Measurements from ENCODE around the gene LRRFIP1. TPM values are rescaled to one million over a fixed set of nuclear protein-coding genes. Genes with fewer than 3 reads are reported as not detected.

LRRFIP1 gene
- total RNA-seq, 3 donors from 2014 or later (not counting 1 experiment from before 2014, with no cell fraction given), result 163 to 207 (median 188) TPM

- Mint-ChIP-seq H3K36me3 (peaks cover 7% of the 10 kb centered on the region), H3K9me3 (no peaks in the 10 kb centered on the region), H3K27ac (peak overlapping the region; percentile 66 to 73), H3K4me3 (no peak overlapping the region), H3K27me3 (ENCODE audit: low read depth in 2 of 2) (no peaks in the 10 kb centered on the region), H3K4me1 (peaks cover 67 to 74% of the 10 kb centered on the region in 2 donors)
- no peak for TF ChIP-seq CTCF (IDR thresholded peaks at IDR 0.05)
- whole genome bisulfite sequencing (ENCODE audit: insufficient coverage), result 97% methylated on average over 26 of the region's 26 CpGs
- Histone ChIP-seq H3K36me3 (ENCODE audit: control insufficient read depth, insufficient read depth, low read length) (peaks cover 35% of the 10 kb centered on the region), H3K9me3 (ENCODE audit: control insufficient read depth, insufficient read depth, low read length) (no peaks in the 10 kb centered on the region), H3K27me3 (ENCODE audit: control insufficient read depth, insufficient read depth, low read length) (no peaks in the 10 kb centered on the region), H3K4me3 (ENCODE audit: low read length) (no peak overlapping the region), H3K4me1 (ENCODE audit: control insufficient read depth, insufficient read depth, low read length) (peaks cover 11% of the 10 kb centered on the region), H3K27ac (ENCODE audit: low read length) (no peak overlapping the region)
- no peak for ATAC-seq
- intact Hi-C loops (cut with micrococcal nuclease), result no loop called here
- no peak for DNase-seq
Measured at GRCh38 chr2:237712477-237713377, 85.3 kb downstream of the LRRFIP1 start.

- peaks cover 3% of the 10 kb centered on the region for H3K4me1 ChIP-seq (ENCODE audit: control insufficient read depth, insufficient read depth, low read length)
- H3K9me3 ChIP-seq (ENCODE audit: control insufficient read depth, insufficient read depth, low read length), result no peaks in the 10 kb centered on the region
- H3K4me3 ChIP-seq (ENCODE audit: low read length), result no peak overlapping the region
- ATAC-seq, result no peak
- peaks cover 16% of the 10 kb centered on the region for H3K36me3 Mint-ChIP-seq
- DNase-seq, result no peak
- no peaks in the 10 kb centered on the region for H3K27me3 Mint-ChIP-seq (ENCODE audit: low read depth in 2 of 2)
- H3K27me3 ChIP-seq (ENCODE audit: control insufficient read depth, insufficient read depth, low read length), result no peaks in the 10 kb centered on the region
- peaks cover 34% of the 10 kb centered on the region for H3K36me3 ChIP-seq (ENCODE audit: control insufficient read depth, insufficient read depth, low read length)
- peaks cover 75 to 81% of the 10 kb centered on the region in 2 donors for H3K4me1 Mint-ChIP-seq
- H3K4me3 Mint-ChIP-seq, result no peak overlapping the region
- TF ChIP-seq CTCF (IDR thresholded peaks at IDR 0.05), result no peak
- peak overlapping the region; percentile 73 for H3K27ac Mint-ChIP-seq
- H3K9me3 Mint-ChIP-seq, result no peaks in the 10 kb centered on the region
- intact Hi-C loops (cut with micrococcal nuclease), result no loop called here
- H3K27ac ChIP-seq (ENCODE audit: low read length), result no peak overlapping the region
- 87% methylated on average over 13 of the region's 14 CpGs for WGBS (ENCODE audit: insufficient coverage)
Measured at GRCh38 chr2:237714690-237715458, 87.5 kb downstream of the LRRFIP1 start.

- H3K4me3 Mint-ChIP-seq, result no peak overlapping the region
- Histone ChIP-seq H3K27ac (ENCODE audit: low read length) (no peak overlapping the region), H3K27me3 (ENCODE audit: control insufficient read depth, insufficient read depth, low read length) (no peaks in the 10 kb centered on the region), H3K4me3 (ENCODE audit: low read length) (no peak overlapping the region), H3K36me3 (ENCODE audit: control insufficient read depth, insufficient read depth, low read length) (peaks cover 33% of the 10 kb centered on the region), H3K9me3 (ENCODE audit: control insufficient read depth, insufficient read depth, low read length) (no peaks in the 10 kb centered on the region), H3K4me1 (ENCODE audit: control insufficient read depth, insufficient read depth, low read length) (peaks cover 3% of the 10 kb centered on the region)
- H3K36me3 Mint-ChIP-seq, result peaks cover 16% of the 10 kb centered on the region
- no peak for DNase-seq
- intact Hi-C loops (cut with micrococcal nuclease), result no loop called here
- 44% methylated on average over 13 of the region's 13 CpGs for WGBS (ENCODE audit: insufficient coverage)
- no peaks in the 10 kb centered on the region for H3K27me3 Mint-ChIP-seq (ENCODE audit: low read depth in 2 of 2)
- ATAC-seq, result peak in 1 of 3 donors; percentile 19
- no peak for TF ChIP-seq CTCF (IDR thresholded peaks at IDR 0.05)
- H3K4me1 Mint-ChIP-seq, result peaks cover 75 to 82% of the 10 kb centered on the region in 2 donors
- no peaks in the 10 kb centered on the region for H3K9me3 Mint-ChIP-seq
- H3K27ac Mint-ChIP-seq, result peak overlapping the region; percentile 73
Measured at GRCh38 chr2:237715459-237715947, 88.1 kb downstream of the LRRFIP1 start.
